HPDE6-E6E7 (cell line): ENCODE data around the gene SERPINH1.

Experiments
- DNase-seq: peaks from one replicate; pipeline ENCODE4 v3.0.0; 2011; ENCODE audit warnings: missing footprints; ENCODE audit errors: extremely low spot score

Gene SERPINH1

DNA sequence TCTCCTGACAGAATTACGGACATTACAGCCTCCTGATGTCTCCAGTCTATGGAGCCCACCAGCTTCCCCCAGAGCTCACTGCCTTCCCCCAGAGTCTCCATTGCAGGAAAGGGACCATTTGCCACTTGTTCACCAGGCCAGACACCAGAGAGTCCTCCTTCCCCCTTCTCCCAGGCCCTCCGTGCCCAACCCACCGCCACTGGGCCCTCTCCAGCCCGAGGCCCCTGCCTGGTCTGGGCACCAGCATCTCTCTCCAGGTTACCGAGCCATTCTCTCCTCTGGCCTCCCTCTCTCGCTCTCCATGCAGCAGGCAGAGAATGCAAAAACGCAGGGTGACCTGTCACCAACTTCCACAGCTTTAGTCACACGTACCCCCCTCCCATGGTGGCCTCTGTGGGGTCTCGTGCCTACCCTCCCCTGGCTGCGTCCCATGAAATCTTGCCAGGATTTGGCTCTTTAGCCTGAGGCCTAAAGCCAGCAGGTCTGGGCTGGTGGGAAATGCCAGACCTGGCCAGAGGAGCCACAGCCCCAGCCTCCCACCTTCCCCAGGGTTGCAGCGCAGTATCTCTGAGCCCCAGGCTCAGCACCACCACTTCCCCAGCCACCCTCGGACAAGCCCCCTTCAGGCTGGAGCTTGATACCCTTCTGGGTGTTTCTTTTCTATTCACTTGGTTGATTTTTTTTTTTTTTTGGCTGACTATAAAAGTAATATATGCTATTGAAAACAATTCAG, 6.8 kb upstream of the SERPINH1 start:
- DNase-seq: no peak

- DNase-seq: no peak
Measured at GRCh38 chr11:75556275-75556674, 5.8 kb upstream of the SERPINH1 start.

DNA sequence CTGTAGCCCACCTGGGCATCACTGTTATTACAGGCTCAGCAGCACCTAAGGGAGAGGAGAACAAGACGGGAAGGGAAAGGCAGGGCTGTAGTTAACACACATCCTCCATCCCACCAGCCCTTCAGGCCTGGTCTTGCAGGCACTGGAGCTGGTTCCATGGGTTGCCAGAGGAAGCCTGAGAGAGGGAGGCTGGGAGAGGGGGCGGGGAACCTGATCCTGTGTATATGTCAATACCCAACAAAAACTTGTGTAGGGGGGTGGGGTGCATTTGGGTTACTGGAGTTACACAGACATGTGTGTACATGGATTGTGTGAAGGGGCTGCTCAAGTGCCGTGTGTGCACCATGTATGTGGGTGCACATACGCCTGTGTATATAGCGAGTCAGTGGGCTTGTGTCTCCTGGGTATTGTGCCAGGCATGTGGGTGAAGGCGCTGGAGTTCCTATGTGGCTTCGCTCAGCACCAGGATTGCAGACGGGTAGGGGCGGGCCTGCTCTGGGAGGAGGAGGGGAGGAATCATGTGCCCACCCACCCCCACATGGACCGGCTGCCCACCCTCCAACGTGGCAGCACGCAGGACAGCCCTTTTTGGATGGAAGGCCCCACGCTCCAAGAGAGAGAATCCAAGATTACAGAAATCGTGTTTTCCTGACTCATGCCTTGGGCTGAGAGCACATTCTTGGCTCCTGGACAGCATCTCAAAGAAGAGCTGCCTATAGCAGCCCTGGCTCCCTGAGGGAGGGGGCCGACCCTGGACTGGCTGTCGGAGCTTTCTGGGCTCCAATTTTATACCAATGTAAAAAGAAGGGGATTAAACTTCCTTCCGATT, 4.2 kb upstream of the SERPINH1 start:
- DNase-seq: no peak

- no peak for DNase-seq
Measured at GRCh38 chr11:75558939-75559843, 2.9 kb upstream of the SERPINH1 start.

DNA sequence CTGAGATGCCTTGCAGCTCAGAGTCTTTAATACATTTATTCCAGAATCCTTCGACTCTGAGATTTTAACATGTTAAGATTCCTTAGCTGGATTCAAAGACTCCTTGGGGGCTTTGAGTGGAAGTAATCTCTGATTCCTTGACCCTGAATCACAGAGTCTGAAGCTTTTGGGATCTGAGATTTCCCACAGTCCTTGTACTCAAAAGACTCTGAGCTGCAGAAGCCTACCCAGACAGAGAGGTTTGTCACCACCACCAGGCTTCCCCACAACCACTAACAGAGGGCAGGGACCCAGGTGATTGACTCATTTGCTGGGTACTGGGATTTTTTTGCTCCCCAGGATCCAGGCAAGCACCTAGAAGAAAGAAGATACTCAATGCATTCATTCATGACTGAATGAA, 1.4 kb upstream of the SERPINH1 start:
- no peak for DNase-seq

GRCh38 chr11:75561426-75562047, 516 bp upstream of the SERPINH1 start:
- DNase-seq: no peak

DNA sequence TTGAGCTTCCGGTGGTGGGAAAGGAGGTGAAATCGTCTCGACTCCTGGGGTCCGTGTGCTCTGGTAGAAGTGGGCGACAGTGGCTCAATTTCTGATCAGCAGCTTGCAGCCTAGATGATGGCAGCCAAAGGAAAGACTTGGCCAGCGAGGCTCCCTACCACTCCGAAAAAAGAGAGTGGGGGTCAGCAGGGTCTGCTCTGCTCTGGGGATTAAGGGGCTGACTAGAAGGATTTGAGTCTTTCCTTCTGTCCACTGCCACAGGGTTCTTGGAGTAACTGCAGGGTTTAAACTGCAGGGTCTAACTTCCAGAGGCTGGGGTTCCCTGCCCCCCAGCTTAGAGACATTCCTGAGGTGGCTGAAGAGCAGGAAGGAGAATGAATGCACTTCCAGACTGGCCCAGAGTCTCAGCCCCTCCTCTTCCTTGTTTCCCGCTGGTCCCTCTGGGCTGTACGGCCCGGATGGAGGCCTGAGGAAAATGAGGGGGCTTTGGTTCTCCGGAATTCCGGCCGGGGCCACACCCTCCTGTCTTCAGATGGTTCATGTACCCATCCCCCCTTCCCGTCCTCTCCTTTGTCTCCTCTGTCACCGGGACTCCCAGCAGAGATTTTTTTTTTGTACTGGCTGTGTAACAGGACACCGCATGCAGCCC, 907 bp downstream of the SERPINH1 start:
- peak; percentile 36 for DNase-seq

- DNase-seq: no peak
Measured at GRCh38 chr11:75563501-75563977, 1.5 kb downstream of the SERPINH1 start.

- peak; percentile 72 for DNase-seq
Measured at GRCh38 chr11:75563978-75564552, 2.0 kb downstream of the SERPINH1 start.

DNA sequence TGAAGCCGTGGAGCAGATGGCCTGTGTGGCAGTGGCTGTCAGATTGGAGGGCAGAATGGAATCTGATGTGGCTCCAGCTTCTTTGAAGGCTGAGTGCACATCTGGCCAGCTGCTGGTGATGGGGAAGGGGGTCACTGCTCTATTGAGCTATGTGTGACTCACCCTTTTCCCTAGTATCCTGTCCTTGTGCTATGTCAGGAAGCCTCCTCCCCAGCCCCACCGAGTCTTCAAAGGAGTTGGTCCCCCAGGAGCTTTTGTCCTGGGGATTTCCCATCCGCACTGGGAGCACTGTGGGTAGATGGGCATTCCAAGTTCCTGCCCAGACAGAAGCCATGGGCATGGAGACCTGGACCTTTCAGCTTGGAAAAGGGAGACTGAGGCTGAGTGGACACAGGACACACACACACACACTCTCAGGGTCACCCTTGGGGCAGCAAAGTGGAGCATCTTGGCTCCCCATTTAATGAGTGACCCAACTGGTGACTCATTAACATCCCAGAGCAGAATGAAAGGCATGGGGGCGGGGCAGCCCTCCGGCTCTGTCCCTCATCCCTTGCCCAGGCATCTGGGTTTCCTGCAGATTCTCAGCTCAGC, 3.3 kb downstream of the SERPINH1 start:
- peak; percentile 51 for DNase-seq

- no peak for DNase-seq
Measured at GRCh38 chr11:75565916-75566762, 4.1 kb downstream of the SERPINH1 start.

DNA sequence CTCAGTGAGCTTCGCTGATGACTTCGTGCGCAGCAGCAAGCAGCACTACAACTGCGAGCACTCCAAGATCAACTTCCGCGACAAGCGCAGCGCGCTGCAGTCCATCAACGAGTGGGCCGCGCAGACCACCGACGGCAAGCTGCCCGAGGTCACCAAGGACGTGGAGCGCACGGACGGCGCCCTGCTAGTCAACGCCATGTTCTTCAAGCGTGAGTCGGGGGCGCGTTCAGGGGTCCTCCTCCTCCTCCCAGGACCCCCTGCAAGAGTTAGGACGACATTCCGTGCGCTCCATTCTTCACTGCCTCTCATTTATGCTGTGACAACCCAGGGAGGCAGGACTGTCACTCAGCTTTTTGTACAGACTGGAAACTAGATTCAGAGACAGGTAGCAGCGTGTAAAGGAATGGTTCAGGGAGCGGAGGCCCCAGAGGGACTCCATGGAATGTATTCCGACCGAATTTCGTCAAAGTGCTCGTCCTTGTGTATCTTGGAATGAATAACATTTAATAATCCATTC, 4.8 kb downstream of the SERPINH1 start:
- no peak for DNase-seq

GRCh38 chr11:75567971-75568370, 5.9 kb downstream of the SERPINH1 start:
- no peak for DNase-seq

- DNase-seq: no peak
Measured at GRCh38 chr11:75568616-75569219, 6.7 kb downstream of the SERPINH1 start.

GRCh38 chr11:75570559-75571139, 8.6 kb downstream of the SERPINH1 start:
- DNase-seq: no peak

DNA sequence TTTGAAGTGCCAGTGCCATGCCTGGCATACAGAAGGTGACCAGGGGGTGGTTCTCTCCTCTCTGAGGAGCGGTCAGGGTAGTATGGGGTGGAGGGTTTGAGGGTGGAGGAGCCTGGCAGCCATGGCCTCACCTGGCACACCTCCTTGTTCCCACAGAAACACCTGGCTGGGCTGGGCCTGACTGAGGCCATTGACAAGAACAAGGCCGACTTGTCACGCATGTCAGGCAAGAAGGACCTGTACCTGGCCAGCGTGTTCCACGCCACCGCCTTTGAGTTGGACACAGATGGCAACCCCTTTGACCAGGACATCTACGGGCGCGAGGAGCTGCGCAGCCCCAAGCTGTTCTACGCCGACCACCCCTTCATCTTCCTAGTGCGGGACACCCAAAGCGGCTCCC, 9.6 kb downstream of the SERPINH1 start:
- no peak for DNase-seq

DNA sequence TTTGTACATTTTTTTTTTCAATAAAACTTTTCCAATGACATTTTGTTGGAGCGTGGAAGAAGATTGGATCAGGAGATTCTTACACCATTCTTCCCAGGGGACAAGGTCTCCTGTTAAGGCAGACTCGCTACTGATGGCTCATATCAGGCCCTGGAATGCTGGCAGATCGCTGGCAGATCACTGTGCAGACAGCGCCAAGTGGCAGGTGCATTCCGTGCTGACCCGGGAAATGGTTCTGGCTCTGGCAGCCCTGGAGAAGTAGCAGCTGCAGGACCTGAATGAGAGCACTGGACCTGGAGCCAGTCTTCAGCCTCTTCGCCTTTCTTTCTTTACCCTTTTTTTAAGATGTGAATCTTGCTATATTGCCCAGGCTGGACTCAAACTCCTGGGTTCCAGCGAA, 10.7 kb downstream of the SERPINH1 start:
- DNase-seq: no peak
